ENCODE measurements around the gene RER1. TPM values are rescaled to one million over a fixed set of nuclear protein-coding genes. Genes with fewer than 3 reads are reported as not detected.

RER1 gene
- total RNA-seq, 1 experiment from 2014 or later: 79.8 TPM

- ATAC-seq (no peak), DNase-seq (ENCODE audit: low spot score) (no peak)
- Mint-ChIP-seq H3K4me3 (no peak overlapping the region), H3K27ac (peak overlapping the region; percentile 3; the same call in 1 of the 2 replicates), H3K36me3 (no peaks in the 10 kb centered on the region), H3K9me3 (no peaks in the 10 kb centered on the region), H3K27me3 (ENCODE audit: low read depth) (no peaks in the 10 kb centered on the region), H3K4me1 (no peaks in the 10 kb centered on the region)
- ChIA-PET CTCF (interaction anchor here (1.0 to 2.2 kb wide), 3 partner anchors 30 to 176 kb away, joined by 4 to 11 read pairs (median 8); partner anchors contain the start of gene FAAP20), POLR2A (no interaction called here)
- TF ChIP-seq MYBL2 (CRISPR knock-in tag; IDR thresholded peaks at IDR 0.05): no peak
- TF ChIP-seq PRDM15 (CRISPR knock-in tag; IDR thresholded peaks at IDR 0.05): no peak
These were observed 40.6 kb upstream of the RER1 start for GRCh38 chr1:2350911-2351655.

- DNase-seq (ENCODE audit: low spot score): no peak
- ChIA-PET CTCF (interaction anchor here (0.8 to 2.2 kb wide), 4 partner anchors 30 to 177 kb away, joined by 3 to 11 read pairs (median 6); partner anchors contain the start of gene FAAP20), POLR2A (no interaction called here)
- Mint-ChIP-seq H3K27me3 (ENCODE audit: low read depth) (no peaks in the 10 kb centered on the region), H3K27ac (peak overlapping the region; percentile 3; the same call in 1 of the 2 replicates), H3K36me3 (no peaks in the 10 kb centered on the region), H3K9me3 (no peaks in the 10 kb centered on the region), H3K4me1 (no peaks in the 10 kb centered on the region), H3K4me3 (no peak overlapping the region)
- no peak for ATAC-seq
- no peak for TF ChIP-seq FOXP4 (CRISPR knock-in tag; IDR thresholded peaks at IDR 0.05)
- TF ChIP-seq ATF1 (CRISPR knock-in tag; IDR thresholded peaks at IDR 0.05): no peak
- no peak for TF ChIP-seq ZNF219 (CRISPR knock-in tag; IDR thresholded peaks at IDR 0.05; ENCODE audit: borderline replicate concordance)
These were observed 39.9 kb upstream of the RER1 start for GRCh38 chr1:2351723-2352122.

GRCh38 chr1:2352341-2352896 is 39.2 kb upstream of the RER1 start:
- Mint-ChIP-seq H3K27ac (no peak overlapping the region), H3K9me3 (no peaks in the 10 kb centered on the region), H3K4me1 (no peaks in the 10 kb centered on the region), H3K27me3 (ENCODE audit: low read depth) (no peaks in the 10 kb centered on the region), H3K36me3 (no peaks in the 10 kb centered on the region), H3K4me3 (no peak overlapping the region)
- POLR2A ChIA-PET: no interaction called here
- TF ChIP-seq TP53 (CRISPR knock-in tag; IDR thresholded peaks at IDR 0.05): no peak
- no peak for TF ChIP-seq ATF1 (CRISPR knock-in tag; IDR thresholded peaks at IDR 0.05)
- no peak for TF ChIP-seq NFYB (CRISPR knock-in tag; conservative IDR thresholded peaks at IDR 0.05; ENCODE audit: low read depth)
- TF ChIP-seq NR3C1 (CRISPR knock-in tag; conservative IDR thresholded peaks at IDR 0.05; ENCODE audit: low read depth): no peak
- no peak for TF ChIP-seq TCF7 (CRISPR knock-in tag; IDR thresholded peaks at IDR 0.05; ENCODE audit: low read depth)
- TF ChIP-seq AR (CRISPR knock-in tag; IDR thresholded peaks at IDR 0.05): no peak
- no peak for TF ChIP-seq USF2 (CRISPR knock-in tag; IDR thresholded peaks at IDR 0.05)
- no peak for TF ChIP-seq EMX1 (CRISPR knock-in tag; IDR thresholded peaks at IDR 0.05)
- TF ChIP-seq HMGA2 (CRISPR knock-in tag; IDR thresholded peaks at IDR 0.05): no peak
- TF ChIP-seq FOXP1 (CRISPR knock-in tag; IDR thresholded peaks at IDR 0.05; ENCODE audit: borderline replicate concordance): no peak
- TF ChIP-seq JAZF1 (CRISPR knock-in tag; IDR thresholded peaks at IDR 0.05): no peak
- ATAC-seq (no peak), DNase-seq (ENCODE audit: low spot score) (no peak)
- CTCF ChIA-PET: interaction anchor here (0.8 to 2.2 kb wide), 3 partner anchors 29 to 178 kb away, joined by 3 to 11 read pairs (median 8); no protein-coding TSS in a partner anchor

Measured in WTC11 (cell line).